Lung microvascular endothelial cell (primary cell): ENCODE data around the gene GALK2. TPM values are rescaled to one million over a fixed set of nuclear protein-coding genes. Genes with fewer than 3 reads are reported as not detected.

Experiments
- DNase-seq, 2 donors: peaks; one replicate each; pipeline versions ENCODE4 v3.0.0 to v3.0.0-alpha.2; 2010; ENCODE audit warnings: low read depth in 2 of 2
- total RNA-seq: library from RNA; depleted of rRNA; stranded (reverse); fragments of >200 nt; gene quantifications from 2 replicates; pipeline ENCODE4 v1.2.1, GENCODE V29; 2014

The GALK2 gene
- 32.5 and 41.3 TPM in 2 replicates for total RNA-seq

DNA sequence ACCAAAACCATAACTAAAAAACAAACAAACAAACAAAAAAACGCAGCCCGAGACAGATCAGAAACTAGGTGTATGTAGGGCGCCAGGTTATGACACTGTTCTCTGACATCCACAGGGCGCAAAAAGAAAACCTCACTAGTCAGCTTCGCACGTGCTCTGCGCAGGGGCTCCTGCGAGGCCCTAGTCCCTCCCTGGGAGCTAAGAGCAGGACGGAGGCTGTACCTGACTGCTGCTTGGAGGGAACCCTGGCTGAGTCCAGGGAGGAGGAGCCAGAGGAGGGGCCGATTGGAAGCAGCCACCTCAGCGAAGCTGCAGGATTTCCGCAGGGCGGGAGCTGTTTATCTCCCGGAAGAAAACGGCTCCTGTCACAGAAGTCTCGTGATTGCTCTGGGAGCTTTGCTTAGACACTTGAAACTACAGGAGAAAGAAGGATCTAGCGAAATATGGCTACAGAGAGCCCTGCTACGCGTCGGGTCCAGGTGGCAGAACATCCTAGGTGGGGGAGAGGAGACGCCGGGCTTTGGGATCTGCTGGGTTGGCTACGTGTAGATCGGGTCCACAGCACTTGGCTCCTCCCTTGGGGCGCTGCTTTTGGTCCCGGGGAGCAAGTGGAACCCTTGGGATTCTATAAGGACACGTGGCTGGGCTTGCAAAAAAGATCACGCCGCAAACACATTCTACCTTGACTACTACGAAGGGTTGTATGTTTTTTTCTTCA, at the start of gene GALK2:
Gene GALK2 (plus strand): TSS at position 368 of the 718 bp plus-strand sequence. CDS start 76 bp downstream, at position 444.
- DNase-seq, result peak; percentile 72 to 84

DNA sequence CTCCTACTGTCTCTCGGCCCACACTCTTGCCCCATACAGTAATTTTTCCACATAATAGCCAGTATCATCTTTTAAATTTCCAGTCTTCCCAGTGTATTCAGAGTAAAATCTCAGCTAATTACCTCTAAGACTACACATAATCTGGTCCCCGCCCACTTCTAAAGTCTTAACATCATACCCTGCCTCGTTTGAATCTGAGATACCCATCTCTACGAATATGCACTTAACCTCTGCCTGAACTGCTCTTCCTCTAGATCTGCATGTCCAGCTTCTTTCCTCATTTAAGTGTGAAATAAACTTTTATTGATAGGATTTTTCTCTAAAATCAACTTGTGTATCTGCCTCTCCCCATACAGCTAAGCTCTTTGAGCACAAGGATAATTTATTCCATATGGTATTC, 49.2 kb upstream of the GALK2 start:
- DNase-seq, result no peak

DNA sequence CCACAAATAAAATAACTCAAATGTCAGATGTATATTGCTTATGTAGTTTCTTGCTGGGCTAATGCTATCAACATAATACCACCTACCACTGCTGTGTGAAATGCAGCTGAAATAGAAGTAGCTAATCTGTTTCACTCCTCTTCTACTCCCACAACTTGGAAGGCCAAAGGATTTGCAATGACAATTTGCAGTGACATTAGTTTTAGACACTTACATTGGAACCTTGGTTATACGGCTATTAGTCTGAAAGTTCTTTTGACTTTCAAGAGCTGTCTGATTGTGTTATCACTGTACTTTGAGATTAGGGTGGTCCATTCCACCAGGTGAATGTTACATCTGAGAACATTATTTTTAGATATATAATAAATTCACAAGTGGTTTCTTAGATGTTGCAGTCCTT, 48.1 kb upstream of the GALK2 start:
- DNase-seq, result no peak

DNA sequence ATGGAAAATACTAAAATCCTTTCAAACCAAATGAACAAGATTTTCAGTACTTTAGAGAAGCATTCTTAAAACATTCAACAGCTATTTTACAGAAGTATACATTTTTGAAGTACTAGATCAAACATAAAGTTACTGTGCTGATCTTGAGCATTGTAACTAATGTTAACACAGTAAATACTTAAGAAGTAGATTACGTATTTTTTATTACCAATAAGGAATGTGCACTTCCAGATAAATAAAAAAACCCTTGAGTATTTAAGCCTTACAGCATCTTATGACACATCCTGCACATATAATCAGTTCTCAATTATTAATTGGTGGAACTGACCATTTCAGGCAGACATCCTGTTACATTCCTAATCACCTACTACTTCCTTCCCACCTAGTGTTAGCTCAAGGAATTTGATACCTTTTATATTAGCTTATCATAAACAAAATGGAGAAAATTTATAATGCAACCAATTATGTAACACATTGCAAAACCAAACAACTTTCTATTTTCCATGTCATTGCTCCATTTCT, 47.4 kb upstream of the GALK2 start:
- DNase-seq, result peak in 1 of 2 donors; percentile 21

DNA sequence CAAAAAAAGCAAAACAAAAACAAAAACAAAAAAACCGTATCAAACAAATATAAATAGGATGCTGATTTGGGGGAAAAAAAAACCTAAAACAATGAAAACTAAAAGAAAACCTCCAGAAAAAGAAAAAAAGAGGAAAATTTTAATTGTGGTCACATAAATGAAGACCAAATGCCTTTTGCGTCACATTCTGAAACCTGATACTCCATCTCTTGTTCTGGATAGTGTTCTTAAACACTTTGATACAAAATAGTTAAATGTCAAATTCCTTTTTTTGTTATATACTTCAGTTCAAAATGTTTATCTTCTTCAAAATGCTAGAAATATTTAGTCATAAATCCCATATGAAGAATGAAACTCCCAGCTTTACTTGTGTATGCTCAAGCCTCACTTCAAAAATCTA, 45.7 kb upstream of the GALK2 start:
- DNase-seq, result no peak

DNA sequence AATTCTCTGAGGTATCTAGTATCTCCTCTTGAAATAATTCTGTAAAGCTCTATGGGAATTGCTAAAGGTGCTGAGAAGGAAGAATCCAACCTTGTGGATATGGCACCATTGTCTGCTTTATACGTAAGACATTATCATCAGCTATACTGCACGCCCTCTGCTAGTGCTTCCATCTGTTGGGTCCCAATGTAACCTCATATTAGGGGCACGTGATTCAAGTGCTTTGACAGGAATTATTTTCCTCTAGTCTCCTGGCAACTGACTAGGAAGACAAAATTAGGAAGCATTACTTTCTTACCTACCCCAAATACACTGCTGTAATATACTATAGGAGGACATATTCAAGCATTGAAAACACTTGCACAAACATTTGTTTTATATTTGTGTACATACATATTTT, 38.6 kb upstream of the GALK2 start:
- DNase-seq, result no peak

DNA sequence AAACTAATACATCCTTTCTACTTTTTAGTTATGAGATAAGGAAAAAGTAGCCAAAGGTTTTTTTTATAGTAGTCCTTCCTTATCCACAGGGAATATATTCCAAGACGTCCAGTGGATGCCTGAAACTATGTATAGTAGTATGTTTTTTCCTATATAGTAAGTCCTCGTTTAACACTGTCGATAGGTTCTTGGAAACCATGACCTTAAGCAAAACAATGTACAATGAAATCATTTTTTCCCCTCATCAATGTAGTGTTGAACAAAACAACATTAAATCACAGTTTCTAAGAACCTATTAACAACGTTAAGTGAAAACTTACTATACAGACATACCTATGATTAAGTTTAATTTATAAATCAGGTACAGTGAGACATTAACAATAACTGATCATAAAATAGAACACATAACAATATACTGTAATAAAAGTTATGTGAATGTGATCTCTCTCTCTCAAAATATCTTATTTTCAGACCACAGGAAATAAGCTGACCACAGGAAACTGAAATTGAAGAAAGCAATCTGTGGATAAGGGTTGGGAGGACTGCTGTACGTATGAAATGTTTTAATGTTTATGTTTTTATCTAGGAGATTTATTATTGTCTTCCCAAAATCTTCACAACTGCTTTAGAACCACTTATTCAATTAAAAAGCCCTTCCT, 35.2 kb upstream of the GALK2 start:
- DNase-seq, result peak; percentile 41 to 60

DNA sequence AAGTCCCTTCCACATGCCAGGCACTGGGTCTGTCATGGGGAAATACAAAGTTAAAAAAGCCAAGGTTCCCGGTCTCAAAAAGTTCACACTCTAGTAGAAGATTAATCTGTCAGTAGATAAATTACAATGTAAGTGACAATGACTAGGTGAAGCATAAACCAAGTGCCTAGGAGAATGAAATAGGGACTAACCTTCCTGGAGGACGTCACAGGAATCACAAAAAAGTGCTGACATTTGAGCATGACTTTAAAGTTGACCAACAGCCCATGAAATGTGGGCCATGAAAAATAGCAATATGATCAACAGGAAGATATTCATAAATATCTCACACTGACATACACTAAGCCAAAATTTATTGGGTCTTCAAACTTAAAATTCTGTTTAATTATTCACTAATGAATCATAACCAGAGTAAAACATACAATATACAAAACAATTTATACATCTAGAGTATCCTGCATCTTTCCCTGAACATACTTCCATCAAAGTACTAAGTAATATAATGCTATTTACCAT, 34.6 kb upstream of the GALK2 start:
- no peak for DNase-seq

DNA sequence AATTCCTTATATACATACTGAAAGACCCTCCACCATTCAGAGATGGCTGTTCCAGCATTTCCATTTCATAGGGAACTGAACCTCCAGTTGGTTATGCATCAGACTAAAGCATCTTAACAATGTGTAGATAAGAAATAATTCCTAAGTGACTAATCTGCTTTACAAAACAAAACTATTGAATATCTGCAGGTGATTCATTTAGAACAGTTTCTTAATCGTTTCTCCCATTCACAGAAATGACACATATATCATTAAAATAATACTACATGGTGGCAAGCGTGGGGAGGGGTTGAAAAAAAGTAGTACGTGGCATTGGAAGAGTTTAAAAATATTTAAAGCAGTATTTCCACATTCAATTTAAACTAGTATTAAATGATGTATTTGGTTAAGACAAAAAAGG, 34.1 kb upstream of the GALK2 start:
- peak in 1 of 2 donors; percentile 56 for DNase-seq

DNA sequence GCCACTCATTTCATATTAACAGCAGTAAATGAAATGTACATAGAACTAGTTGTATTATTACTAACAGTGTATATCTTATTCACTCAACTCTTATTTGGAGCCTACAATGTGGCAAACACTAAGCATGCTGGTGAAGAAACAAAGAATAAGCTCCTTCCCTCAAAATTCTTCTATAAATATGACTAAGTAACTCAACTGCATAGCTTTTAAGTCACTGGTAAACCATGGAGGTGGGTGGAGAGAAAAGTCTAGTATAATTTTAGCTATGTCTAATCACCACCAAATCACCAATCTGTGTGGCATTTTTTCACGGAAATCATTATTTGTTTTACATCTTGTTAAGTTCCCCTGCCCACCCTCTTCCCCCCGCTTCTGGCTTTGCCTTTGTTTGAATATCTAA, 32.2 kb upstream of the GALK2 start:
- DNase-seq, result peak in 1 of 2 donors; percentile 3

DNA sequence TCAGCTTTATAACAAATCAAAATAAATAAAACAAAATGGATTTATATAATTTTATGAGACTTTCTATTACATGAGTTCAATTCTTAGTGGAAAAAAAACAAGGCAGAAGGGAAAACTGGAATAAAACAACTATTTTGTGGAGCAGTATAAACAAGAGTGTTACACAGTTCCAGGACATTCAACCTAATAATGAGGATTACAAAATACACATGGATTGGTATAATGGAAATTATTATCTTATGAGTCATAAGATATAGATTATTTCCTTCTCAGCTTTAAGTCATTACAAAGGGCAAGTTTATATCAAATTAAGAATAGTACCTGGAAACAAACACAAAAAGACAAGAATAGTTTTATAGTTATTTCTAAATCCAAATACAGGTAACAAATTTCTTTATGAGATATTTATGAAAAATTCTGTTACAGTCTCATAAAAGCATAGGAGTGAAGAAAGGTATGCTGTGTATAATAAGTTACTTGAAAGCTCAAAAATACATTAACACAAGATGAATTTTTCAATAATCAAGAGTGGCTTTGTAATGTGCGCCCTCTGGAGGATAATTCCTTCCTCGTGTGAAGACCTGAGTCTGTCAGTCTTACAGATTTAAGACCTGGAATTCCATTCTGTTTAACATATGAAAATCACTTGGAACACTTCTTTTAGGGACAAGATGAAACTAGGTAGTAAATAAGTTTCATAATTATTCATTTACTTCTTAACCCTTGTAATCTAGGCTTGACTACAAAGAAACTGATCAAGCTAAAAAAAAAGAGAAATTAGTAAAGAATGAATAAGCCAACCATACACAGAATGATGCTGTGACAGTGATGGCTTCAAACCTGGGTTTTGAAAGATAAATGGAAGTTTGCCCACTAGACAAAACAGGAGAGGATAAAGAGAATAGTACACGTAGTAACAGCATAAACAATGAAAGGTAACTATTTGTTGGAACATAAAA, 24.1 kb upstream of the GALK2 start:
- peak; percentile 78 to 81 for DNase-seq

DNA sequence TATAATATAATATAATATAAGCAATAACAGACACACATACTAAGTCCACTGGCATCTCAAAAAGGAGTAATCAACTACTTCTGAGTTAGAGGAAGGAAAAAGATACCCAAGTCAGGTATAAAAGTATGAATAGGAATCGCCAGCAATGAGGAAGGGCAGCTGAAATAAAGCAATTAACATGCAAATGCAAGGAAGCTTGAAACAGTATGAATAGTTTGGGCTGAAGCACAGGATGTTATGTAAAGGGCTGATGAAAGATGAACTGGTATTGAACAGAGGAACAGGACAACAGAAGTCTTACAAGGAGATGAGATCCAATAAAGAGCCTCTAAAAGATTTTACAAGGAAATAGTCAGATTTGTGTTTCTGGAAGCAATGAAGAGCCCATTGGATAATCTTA, 21.7 kb upstream of the GALK2 start:
- DNase-seq, result no peak

DNA sequence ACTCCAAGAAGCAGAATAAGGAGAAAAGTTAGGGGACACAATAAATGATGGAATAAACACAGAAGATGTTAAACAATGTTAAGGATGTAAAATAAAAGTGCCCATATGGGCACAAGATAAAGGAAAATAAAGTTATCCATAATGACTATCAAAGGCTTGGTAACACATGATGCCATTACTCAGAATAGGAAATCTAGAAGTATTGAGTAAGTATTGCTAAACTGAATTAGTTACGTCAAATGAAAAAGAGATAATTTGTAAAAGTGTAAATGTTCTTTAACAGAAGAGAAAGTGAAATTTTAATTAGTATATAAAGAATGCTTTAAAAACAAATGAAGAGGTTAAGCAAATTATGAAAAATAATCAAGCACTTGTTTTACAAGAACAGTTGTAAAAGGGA, 21.3 kb upstream of the GALK2 start:
- DNase-seq, result no peak

DNA sequence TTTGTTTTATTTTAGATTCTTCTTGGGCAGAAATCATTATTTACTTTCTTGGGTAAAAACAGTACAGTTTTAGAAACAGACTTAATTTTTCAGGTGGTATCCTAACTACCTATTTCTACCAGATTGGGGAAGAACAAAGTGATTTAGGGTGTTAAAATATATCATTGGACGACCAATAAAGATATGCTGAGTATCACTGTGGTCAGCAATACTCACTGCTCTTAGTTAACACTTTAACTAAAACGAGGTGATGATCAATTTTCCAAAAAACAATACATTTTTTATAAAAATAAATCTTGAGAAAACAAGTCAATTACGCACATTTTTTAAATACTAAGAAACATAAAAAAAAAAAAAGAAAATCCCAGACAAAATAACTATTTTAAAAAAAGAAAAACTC, 18.2 kb upstream of the GALK2 start:
- no peak for DNase-seq

DNA sequence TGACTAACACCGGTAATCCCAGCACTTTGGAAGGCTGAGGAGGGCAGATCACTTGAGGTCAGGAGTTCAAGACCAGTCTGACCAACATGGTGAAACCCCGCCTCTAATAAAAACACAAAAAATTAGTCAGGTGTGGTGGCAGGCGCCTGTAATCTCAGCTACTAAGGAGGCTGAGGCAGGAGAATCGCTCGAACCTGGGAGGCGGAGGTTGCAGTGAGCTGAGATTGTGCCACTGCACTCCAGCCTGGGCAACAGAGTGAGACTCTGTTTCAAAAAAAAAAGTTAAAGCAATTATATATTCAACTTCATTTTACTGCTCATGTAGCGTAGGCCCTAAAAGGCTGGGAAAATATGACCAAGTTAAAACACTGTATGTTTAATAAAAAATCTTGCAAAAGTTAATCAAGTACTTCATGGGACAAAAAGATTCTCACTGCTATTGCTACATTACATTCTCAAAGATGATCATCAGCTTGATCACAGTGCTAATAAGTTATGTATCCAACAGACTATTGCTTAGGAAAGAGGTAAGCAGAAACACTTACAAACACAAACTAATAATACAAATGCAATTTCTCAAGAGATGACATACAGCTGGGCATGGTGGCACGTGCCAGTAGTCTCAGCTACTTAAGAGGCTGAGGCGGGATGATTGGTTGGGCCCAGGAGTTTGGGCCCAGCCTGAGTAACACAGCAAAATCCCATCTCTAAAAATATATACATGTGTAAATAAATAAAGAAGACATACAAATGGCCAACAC, 17.3 kb upstream of the GALK2 start:
- DNase-seq, result no peak

DNA sequence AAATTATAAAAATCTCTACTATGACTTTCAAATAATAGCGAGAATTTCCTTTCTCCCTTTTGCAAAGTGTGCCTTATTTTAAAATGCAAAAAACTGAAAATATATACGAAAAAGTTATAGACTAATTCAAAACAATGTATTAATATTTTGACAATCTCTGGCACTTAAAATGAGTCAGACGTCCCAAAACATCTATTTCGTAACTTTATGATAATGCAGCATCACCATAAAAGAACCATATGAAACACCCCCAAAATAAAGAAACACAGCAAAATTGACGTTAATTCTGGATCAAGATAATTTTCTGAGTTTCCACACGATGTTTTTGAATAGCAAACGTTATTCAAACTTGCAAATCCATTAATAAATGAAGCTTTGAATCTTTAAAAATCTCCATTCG, 15.7 kb upstream of the GALK2 start:
- no peak for DNase-seq

DNA sequence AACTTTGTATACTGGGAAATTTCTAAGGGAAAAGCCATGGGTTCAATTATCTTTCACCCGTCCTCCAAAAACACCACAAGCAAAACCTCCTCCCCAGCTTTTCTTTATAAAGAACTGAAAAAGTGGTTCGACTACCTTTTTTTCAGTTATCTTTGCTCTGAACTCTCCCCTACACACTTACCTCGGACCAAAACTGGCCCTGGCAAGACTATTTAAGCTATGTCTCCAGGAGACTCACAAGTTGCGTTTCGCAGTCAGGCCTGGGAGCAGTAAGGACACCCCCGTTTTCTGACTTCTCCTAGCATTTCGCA, 15.3 kb upstream of the GALK2 start:
- no peak for DNase-seq

DNA sequence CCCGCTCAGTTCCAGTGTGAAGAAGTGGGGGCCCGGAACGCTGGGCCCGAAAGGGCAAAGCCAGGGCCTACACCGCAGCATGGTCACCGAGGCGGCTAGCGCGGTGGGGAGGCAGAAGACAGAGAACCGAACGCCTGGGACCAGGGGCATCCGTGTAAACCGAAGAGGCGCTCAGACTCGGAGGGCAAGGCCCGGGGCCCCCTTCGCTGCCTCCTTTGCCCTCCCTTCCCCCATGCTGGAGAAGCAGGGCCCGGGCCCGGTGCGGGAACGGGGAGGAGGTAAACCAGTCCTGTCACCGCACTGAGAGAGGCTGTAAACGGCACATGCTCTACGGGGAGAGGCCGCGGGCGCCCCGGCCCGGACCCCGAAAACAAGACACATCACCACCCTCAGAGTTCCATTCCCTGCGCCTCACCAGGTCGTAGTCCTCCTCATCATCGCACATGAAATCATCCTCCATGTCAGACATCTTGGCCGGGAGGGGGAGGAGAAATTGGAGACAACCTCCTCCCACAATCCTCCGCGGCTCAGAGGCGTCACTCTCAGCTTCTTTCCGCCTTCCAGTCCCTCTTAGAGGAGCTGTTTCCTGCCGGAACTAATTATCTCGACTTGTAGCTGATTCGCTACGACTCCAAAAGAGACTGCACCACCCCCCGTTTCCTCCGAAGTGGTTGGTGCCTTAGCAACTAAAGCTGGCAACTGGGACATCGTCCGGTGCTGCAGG, 14.8 kb upstream of the GALK2 start, which contains the start of gene COPS2:
Gene COPS2 (minus strand): TSS at position 490 of the 724 bp plus-strand sequence. CDS start 21 bp downstream, at position 469.
- DNase-seq, result peak; percentile 99

DNA sequence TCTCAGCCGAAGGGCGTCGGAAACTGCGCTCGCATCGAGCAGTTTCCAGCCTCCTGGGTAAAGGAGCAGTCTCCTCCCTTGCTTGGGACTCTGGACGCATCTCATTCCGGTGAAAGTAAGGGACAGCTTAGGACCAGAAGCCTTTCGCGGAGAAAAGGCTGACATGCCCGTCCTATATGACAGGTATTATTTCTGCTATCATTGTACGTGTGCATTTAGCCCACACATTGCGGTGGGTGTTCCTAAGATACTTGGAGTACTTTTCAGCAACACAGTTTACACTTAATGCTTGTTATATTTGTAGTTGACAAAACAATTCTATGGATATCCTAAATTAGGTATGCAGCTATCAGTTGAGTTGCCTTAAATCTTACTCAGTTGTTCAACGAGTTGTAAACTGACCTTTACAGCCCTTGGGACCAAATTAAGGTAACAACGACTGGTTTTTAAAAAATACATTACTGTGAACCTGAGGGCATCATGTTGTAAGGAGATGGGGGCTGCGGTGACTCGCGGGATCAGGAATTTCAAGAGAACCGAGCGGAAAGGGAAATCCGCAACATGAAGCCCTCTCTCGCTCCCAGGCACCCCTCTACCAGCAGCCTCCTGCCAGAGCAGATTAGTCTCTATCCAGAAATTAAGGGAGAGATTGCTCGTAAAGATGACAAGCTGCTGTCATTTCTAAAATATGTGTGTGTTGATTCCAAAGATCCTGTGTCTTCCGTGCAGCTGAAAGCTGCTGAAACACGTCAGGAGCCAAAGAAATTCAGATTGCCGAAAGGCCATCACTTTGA, 14.0 kb upstream of the GALK2 start:
- DNase-seq, result peak; percentile 51 to 67
